Measurements from ENCODE around the gene ANKRD44.

ANKRD44 gene

DNA sequence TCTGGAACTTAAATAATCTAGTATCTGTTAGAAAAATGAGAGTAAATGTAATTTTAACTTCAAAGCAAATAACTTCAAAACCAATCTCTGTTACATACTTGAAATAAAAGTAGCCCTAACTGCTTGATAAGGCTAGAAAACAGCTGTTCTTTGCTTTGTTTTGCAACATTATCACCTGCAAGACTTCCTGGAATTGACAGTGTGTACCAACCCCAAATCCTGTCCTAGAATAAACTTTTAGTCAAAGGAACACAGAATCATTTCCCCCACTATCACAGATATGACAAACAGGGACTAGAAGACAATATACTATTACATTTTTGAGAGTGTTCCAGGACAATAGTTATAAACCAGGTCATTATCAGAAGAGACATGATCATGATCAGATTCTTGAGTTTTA is 278.8 kb downstream of the ANKRD44 start:
- H2BK5ac ChIP-seq (ENCODE audit: low read depth, low read length, poor library complexity) = no peak overlapping the region
- H3K79me1 ChIP-seq (ENCODE audit: low read length) = no peaks in the 10 kb centered on the region
- peak in 1 of 2 donors; percentile 22 for DNase-seq
- no peaks in the 10 kb centered on the region for H3K36me3 ChIP-seq (ENCODE audit: control insufficient read depth in 1 of 2, insufficient read depth in 2 of 2, low read length in 2 of 2)
- no peaks in the 10 kb centered on the region for H3K4me1 ChIP-seq (ENCODE audit: control insufficient read depth in 1 of 2, insufficient read depth in 2 of 2, low read length in 2 of 2)
- no peak overlapping the region for H2BK12ac ChIP-seq (ENCODE audit: low read length)
- no peak overlapping the region for H4K8ac ChIP-seq (ENCODE audit: low read depth, low read length)
- H3K27me3 ChIP-seq (ENCODE audit: insufficient read depth, low read length) = no peaks in the 10 kb centered on the region
- no peak overlapping the region for H3K9ac ChIP-seq (ENCODE audit: low read length)
- no peak overlapping the region for H4K91ac ChIP-seq (ENCODE audit: low read depth, low read length)
- H3K79me2 ChIP-seq (ENCODE audit: control insufficient read depth, insufficient read depth, low read length, poor library complexity) = no peaks in the 10 kb centered on the region
- no peak overlapping the region for H3K4ac ChIP-seq (ENCODE audit: low read depth, low read length)
- H2AK5ac ChIP-seq (ENCODE audit: low read length) = no peak overlapping the region
- H3K4me3 ChIP-seq (ENCODE audit: low read depth, low read length) = no peak overlapping the region
- H3K18ac ChIP-seq (ENCODE audit: low read length) = no peak overlapping the region
- H4K12ac ChIP-seq (ENCODE audit: low read depth, low read length) = no peak overlapping the region
- H3K9me3 ChIP-seq (ENCODE audit: insufficient read depth, low read depth, low read length) = no peaks in the 10 kb centered on the region
- no peak overlapping the region for H2BK120ac ChIP-seq (ENCODE audit: insufficient read depth, low read length, poor library complexity)
- H3K14ac ChIP-seq (ENCODE audit: low read length) = no peak overlapping the region
- no peak overlapping the region for H3K4me2 ChIP-seq (ENCODE audit: low read length)
- H3K23ac ChIP-seq (ENCODE audit: low read length) = no peak overlapping the region
- no peak overlapping the region for H2AFZ ChIP-seq (ENCODE audit: insufficient read depth, low read length, poor library complexity)
- H3K27ac ChIP-seq (ENCODE audit: low read depth, low read length) = no peak overlapping the region

DNA sequence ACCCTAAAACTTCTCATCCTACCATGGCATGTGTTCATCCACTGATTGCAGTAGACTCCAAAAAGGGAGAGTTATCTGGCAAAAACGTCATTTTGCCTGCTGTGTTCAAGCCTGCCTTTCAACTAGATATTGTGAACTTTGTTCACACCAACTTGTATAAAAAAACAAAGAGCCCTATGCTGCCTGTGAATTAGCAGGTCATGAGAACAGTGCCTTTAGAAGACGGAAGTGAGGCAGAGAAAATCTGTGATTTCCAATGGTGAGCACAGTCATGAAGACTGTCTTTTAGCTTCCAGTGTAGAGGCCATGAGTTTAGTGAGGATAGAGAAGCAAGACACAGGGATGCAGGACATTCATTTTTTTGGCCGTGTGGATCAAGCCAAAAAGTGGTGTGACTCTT is 280.5 kb downstream of the ANKRD44 start:
- Histone ChIP-seq H3K9me3 (ENCODE audit: insufficient read depth, low read depth, low read length) (no peaks in the 10 kb centered on the region), H3K36me3 (ENCODE audit: control insufficient read depth in 1 of 2, insufficient read depth in 2 of 2, low read length in 2 of 2) (no peaks in the 10 kb centered on the region), H3K9ac (ENCODE audit: low read length) (no peak overlapping the region), H2BK5ac (ENCODE audit: low read depth, low read length, poor library complexity) (no peak overlapping the region), H2AK5ac (ENCODE audit: low read length) (no peak overlapping the region), H4K91ac (ENCODE audit: low read depth, low read length) (no peak overlapping the region), H3K79me1 (ENCODE audit: low read length) (no peaks in the 10 kb centered on the region), H2BK120ac (ENCODE audit: insufficient read depth, low read length, poor library complexity) (no peak overlapping the region), H2BK12ac (ENCODE audit: low read length) (no peak overlapping the region), H3K79me2 (ENCODE audit: control insufficient read depth, insufficient read depth, low read length, poor library complexity) (no peaks in the 10 kb centered on the region), H4K8ac (ENCODE audit: low read depth, low read length) (no peak overlapping the region), H3K27me3 (ENCODE audit: insufficient read depth, low read length) (no peaks in the 10 kb centered on the region), H3K27ac (ENCODE audit: low read depth, low read length) (no peak overlapping the region), H3K4ac (ENCODE audit: low read depth, low read length) (no peak overlapping the region), H3K4me1 (ENCODE audit: control insufficient read depth in 1 of 2, insufficient read depth in 2 of 2, low read length in 2 of 2) (no peaks in the 10 kb centered on the region), H4K12ac (ENCODE audit: low read depth, low read length) (no peak overlapping the region), H3K23ac (ENCODE audit: low read length) (no peak overlapping the region), H3K4me3 (ENCODE audit: low read depth, low read length) (no peak overlapping the region), H3K18ac (ENCODE audit: low read length) (no peak overlapping the region), H2AFZ (ENCODE audit: insufficient read depth, low read length, poor library complexity) (no peak overlapping the region), H3K4me2 (ENCODE audit: low read length) (no peak overlapping the region), H3K14ac (ENCODE audit: low read length) (no peak overlapping the region)
- DNase-seq = no peak
- WGBS (ENCODE audit: extremely low coverage, insufficient coverage, insufficient read length) = no CpG with 5 or more reads among the region's 3 CpGs

DNA sequence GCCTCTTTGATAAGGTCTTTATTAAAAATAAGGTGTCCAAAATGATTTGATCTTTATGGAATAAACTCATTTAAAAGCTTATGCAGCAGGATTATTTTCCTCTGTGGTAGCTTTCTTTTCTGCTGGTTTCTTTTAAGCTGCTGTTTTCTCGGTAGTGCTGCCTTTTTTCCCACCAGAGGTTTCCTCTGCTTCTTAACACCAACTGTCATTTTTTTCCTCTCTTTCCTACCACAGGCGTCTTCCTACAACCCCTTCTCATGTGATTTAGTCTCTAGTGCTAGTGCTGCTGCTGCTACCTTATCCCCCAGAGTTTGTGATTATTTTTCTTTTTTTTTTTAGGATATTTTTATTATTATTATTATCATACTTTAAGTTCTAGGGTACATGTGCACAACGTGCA is 281.9 kb downstream of the ANKRD44 start:
- no CpG with 5 or more reads among the region's 3 CpGs for WGBS (ENCODE audit: extremely low coverage, insufficient coverage, insufficient read length)
- no peak overlapping the region for H3K14ac ChIP-seq (ENCODE audit: low read length)
- H3K4me1 ChIP-seq (ENCODE audit: control insufficient read depth in 1 of 2, insufficient read depth in 2 of 2, low read length in 2 of 2) = no peaks in the 10 kb centered on the region
- H4K91ac ChIP-seq (ENCODE audit: low read depth, low read length) = no peak overlapping the region
- H3K79me1 ChIP-seq (ENCODE audit: low read length) = no peaks in the 10 kb centered on the region
- H3K79me2 ChIP-seq (ENCODE audit: control insufficient read depth, insufficient read depth, low read length, poor library complexity) = no peaks in the 10 kb centered on the region
- H3K23ac ChIP-seq (ENCODE audit: low read length) = no peak overlapping the region
- no peaks in the 10 kb centered on the region for H3K27me3 ChIP-seq (ENCODE audit: insufficient read depth, low read length)
- no peak overlapping the region for H2AK5ac ChIP-seq (ENCODE audit: low read length)
- H3K27ac ChIP-seq (ENCODE audit: low read depth, low read length) = no peak overlapping the region
- H3K4ac ChIP-seq (ENCODE audit: low read depth, low read length) = no peak overlapping the region
- no peak overlapping the region for H2BK120ac ChIP-seq (ENCODE audit: insufficient read depth, low read length, poor library complexity)
- H2BK12ac ChIP-seq (ENCODE audit: low read length) = no peak overlapping the region
- H3K9ac ChIP-seq (ENCODE audit: low read length) = no peak overlapping the region
- no peak for DNase-seq
- no peaks in the 10 kb centered on the region for H3K9me3 ChIP-seq (ENCODE audit: insufficient read depth, low read depth, low read length)
- no peak overlapping the region for H2AFZ ChIP-seq (ENCODE audit: insufficient read depth, low read length, poor library complexity)
- H3K18ac ChIP-seq (ENCODE audit: low read length) = no peak overlapping the region
- no peak overlapping the region for H3K4me2 ChIP-seq (ENCODE audit: low read length)
- no peaks in the 10 kb centered on the region for H3K36me3 ChIP-seq (ENCODE audit: control insufficient read depth in 1 of 2, insufficient read depth in 2 of 2, low read length in 2 of 2)
- H3K4me3 ChIP-seq (ENCODE audit: low read depth, low read length) = no peak overlapping the region
- H4K12ac ChIP-seq (ENCODE audit: low read depth, low read length) = no peak overlapping the region
- H2BK5ac ChIP-seq (ENCODE audit: low read depth, low read length, poor library complexity) = no peak overlapping the region
- no peak overlapping the region for H4K8ac ChIP-seq (ENCODE audit: low read depth, low read length)

DNA sequence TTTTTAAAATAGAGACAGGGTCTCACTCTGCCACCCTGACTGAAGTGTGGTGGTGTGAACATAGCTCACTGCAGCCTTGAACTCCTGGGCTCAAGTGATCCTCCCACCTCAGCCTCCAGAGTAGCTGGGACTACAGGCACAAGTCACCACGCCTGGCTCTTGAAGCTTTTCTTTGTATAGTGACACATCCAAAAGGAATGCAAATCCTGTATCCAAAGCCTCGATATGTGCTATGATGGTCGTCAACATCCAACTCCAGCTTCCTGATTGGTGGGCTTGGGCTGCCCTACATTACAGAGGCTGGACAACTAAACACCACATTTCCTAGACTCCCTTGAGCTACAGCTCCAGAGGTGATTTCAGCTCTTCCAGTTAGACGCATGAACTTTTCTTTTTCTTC is 282.4 kb downstream of the ANKRD44 start:
- Histone ChIP-seq H3K79me1 (ENCODE audit: low read length) (no peaks in the 10 kb centered on the region), H3K27me3 (ENCODE audit: insufficient read depth, low read length) (no peaks in the 10 kb centered on the region), H3K23ac (ENCODE audit: low read length) (no peak overlapping the region), H2AFZ (ENCODE audit: insufficient read depth, low read length, poor library complexity) (no peak overlapping the region), H2BK120ac (ENCODE audit: insufficient read depth, low read length, poor library complexity) (no peak overlapping the region), H3K9ac (ENCODE audit: low read length) (no peak overlapping the region), H4K91ac (ENCODE audit: low read depth, low read length) (no peak overlapping the region), H3K4me3 (ENCODE audit: low read depth, low read length) (no peak overlapping the region), H3K4me1 (ENCODE audit: control insufficient read depth in 1 of 2, insufficient read depth in 2 of 2, low read length in 2 of 2) (no peaks in the 10 kb centered on the region), H3K4ac (ENCODE audit: low read depth, low read length) (no peak overlapping the region), H3K18ac (ENCODE audit: low read length) (no peak overlapping the region), H3K14ac (ENCODE audit: low read length) (no peak overlapping the region), H3K27ac (ENCODE audit: low read depth, low read length) (no peak overlapping the region), H4K12ac (ENCODE audit: low read depth, low read length) (no peak overlapping the region), H2BK12ac (ENCODE audit: low read length) (no peak overlapping the region), H3K4me2 (ENCODE audit: low read length) (no peak overlapping the region), H2BK5ac (ENCODE audit: low read depth, low read length, poor library complexity) (no peak overlapping the region), H3K79me2 (ENCODE audit: control insufficient read depth, insufficient read depth, low read length, poor library complexity) (no peaks in the 10 kb centered on the region), H3K36me3 (ENCODE audit: control insufficient read depth in 1 of 2, insufficient read depth in 2 of 2, low read length in 2 of 2) (no peaks in the 10 kb centered on the region), H3K9me3 (ENCODE audit: insufficient read depth, low read depth, low read length) (no peaks in the 10 kb centered on the region), H4K8ac (ENCODE audit: low read depth, low read length) (no peak overlapping the region), H2AK5ac (ENCODE audit: low read length) (no peak overlapping the region)
- WGBS (ENCODE audit: extremely low coverage, insufficient coverage, insufficient read length) = no CpG with 5 or more reads among the region's 4 CpGs
- DNase-seq = peak in 1 of 2 donors; percentile 26

Data from trophoblast cell (in vitro differentiated cells and primary cell).